PC-3 (cell line): ENCODE measurements around the gene MGA. TPM values are rescaled to one million over a fixed set of nuclear protein-coding genes. Genes with fewer than 3 reads are reported as not detected.

Experiments
- ATAC-seq: fragments of 200-7000 bp; cut with Tn5 transposase; 2 replicates; pipeline ENCODE4 v1.9.1; 2020; ENCODE audit warnings: mild to moderate bottlenecking, moderate library complexity
- BruUV-seq: library from RNA; stranded (reverse); fragments of 400-500 nt; replicated peaks from 2 replicates; lab custom pipeline; 2021; lab: Mats Ljungman, UMichigan
- CTCF ChIA-PET: fragments of 300-600 bp; sonication (Branson Sonifier 250); formaldehyde crosslinking; loops from one replicate; lab custom pipeline; 2022; ENCODE audit warnings: antibody characterized with exemption; lab: Charles Lee
- POLR2A ChIA-PET: fragments of 300-600 bp; sonication (Branson Sonifier 250); formaldehyde crosslinking; loops from one replicate; lab custom pipeline; 2022; ENCODE audit warnings: antibody characterized with exemption; ENCODE audit not compliant: unreplicated experiment; lab: Charles Lee
- DNase-seq: peaks from one replicate; pipeline ENCODE4 v3.0.0-alpha.2; 2015
- H2AFZ ChIP-seq: fragments of 300-600 bp; sonication (generic); 2 replicates; pipeline ENCODE4 v1.6.0; 2016; ENCODE audit warnings: antibody characterized with exemption, low read length
- H3F3A ChIP-seq: fragments of 300-600 bp; sonication (generic); one replicate; pipeline ENCODE4 v1.6.0; 2017; ENCODE audit warnings: antibody characterized with exemption, low read length, control low read depth, mild to moderate bottlenecking; ENCODE audit not compliant: unreplicated experiment
- H3K27ac ChIP-seq: fragments of 300-600 bp; sonication (generic); 2 replicates; pipeline ENCODE4 v1.5.1; 2016; ENCODE audit warnings: mild to moderate bottlenecking, low read length
- H3K27me3 ChIP-seq: fragments of 300-600 bp; sonication (generic); 2 replicates; pipeline ENCODE4 v1.6.1; 2016; ENCODE audit warnings: low read length, mixed read lengths
- H3K36me3 ChIP-seq: fragments of 300-600 bp; sonication (generic); 2 replicates; pipeline ENCODE4 v1.6.1; 2016; ENCODE audit warnings: low read depth, mixed run types, low read length, mixed read lengths
- H3K4me1 ChIP-seq: fragments of 300-600 bp; sonication (generic); 2 replicates; pipeline ENCODE4 v1.5.1; 2016; ENCODE audit warnings: low read length; ENCODE audit not compliant: insufficient read depth
- H3K4me2 ChIP-seq: fragments of 300-600 bp; sonication (generic); 2 replicates; pipeline ENCODE4 v1.6.0; 2016; ENCODE audit warnings: low read length
- H3K4me3 ChIP-seq: fragments of 300-600 bp; sonication (generic); 2 replicates; pipeline ENCODE4 v1.5.1; 2016; ENCODE audit warnings: mild to moderate bottlenecking, low read length, mixed read lengths
- H3K79me2 ChIP-seq: fragments of 300-600 bp; sonication (generic); 2 replicates; pipeline ENCODE4 v1.6.1; 2017; ENCODE audit warnings: low read length, mixed read lengths
- H3K9ac ChIP-seq: fragments of 300-600 bp; sonication (generic); 2 replicates; pipeline ENCODE4 v1.6.0; 2016; ENCODE audit warnings: mild to moderate bottlenecking, low read length
- H3K9me2 ChIP-seq: fragments of 300-600 bp; sonication (generic); replicated peaks from 2 replicates; pipeline ENCODE4 v1.6.1; 2016; ENCODE audit warnings: mixed run types, low read length, mixed read lengths
- H3K9me3 ChIP-seq: fragments of 300-600 bp; sonication (generic); 2 replicates; pipeline ENCODE4 v1.6.1; 2016; ENCODE audit warnings: low read length, mixed read lengths
- H4K20me1 ChIP-seq: fragments of 300-600 bp; sonication (generic); 2 replicates; pipeline ENCODE4 v1.6.1; 2016; ENCODE audit warnings: low read length, mixed read lengths
- EZH2 ChIP-seq: fragments of 300-600 bp; sonication (generic); IDR thresholded peaks from one replicate; pipeline ENCODE4 v1.6.1; 2017; ENCODE audit warnings: antibody characterized with exemption, mild to moderate bottlenecking, low read length; ENCODE audit not compliant: unreplicated experiment
- EZH2phosphoT487 ChIP-seq: fragments of 300-600 bp; sonication (generic); IDR thresholded peaks from 2 replicates; pipeline ENCODE4 v1.6.1; 2018; ENCODE audit warnings: mild to moderate bottlenecking, antibody characterized with exemption, low read length, borderline replicate concordance
- intact Hi-C: fragments of 100-400 bp; cut with micrococcal nuclease; formaldehyde crosslinking; loops from 2 replicates; pipeline ENCODE4 v1.9.0; 2023
- total RNA-seq: library from RNA; depleted of rRNA; stranded (reverse); fragments of >200 nt; gene quantifications from 2 replicates; pipeline ENCODE4 v1.2.3, GENCODE V29; 2014
- TF ChIP-seq, protein P1 (sequence below): fragments of 300-600 bp; sonication (generic); conservative IDR thresholded peaks from 2 replicates; pipeline ENCODE4 v1.5.1; 2017; ENCODE audit warnings: antibody characterized with exemption, low read depth, mild to moderate bottlenecking, low read length

The MGA gene
- total RNA-seq, 1 experiment from 2014 or later: 21.2 TPM

- Histone ChIP-seq H3K9me2 (no peaks in the 10 kb centered on the region), H3K36me3 (no peaks in the 10 kb centered on the region), H3F3A (no peaks in the 10 kb centered on the region), H3K4me1 (peaks cover 63% of the 10 kb centered on the region), H3K9ac (peak overlapping the region; percentile 74; the same call in 1 of the 2 replicates), H3K4me3 (peak overlapping the region; percentile 81), H4K20me1 (0 out of 2 replicates have a peak, but pooled peaks cover 4% of the 10 kb centered on the region), H3K27ac (0 out of 2 replicates have a peak overlapping the region, but pooled peaks have one; percentile 0), H3K27me3 (no peaks in the 10 kb centered on the region), H3K4me2 (peak overlapping the region; percentile 92), H2AFZ (no peak overlapping the region), H3K79me2 (peaks cover 57% of the 10 kb centered on the region), H3K9me3 (no peaks in the 10 kb centered on the region)
- no peak for DNase-seq
- TF ChIP-seq EZH2 (no peak), EZH2phosphoT487 (no peak)
- TF ChIP-seq, protein P1, sequence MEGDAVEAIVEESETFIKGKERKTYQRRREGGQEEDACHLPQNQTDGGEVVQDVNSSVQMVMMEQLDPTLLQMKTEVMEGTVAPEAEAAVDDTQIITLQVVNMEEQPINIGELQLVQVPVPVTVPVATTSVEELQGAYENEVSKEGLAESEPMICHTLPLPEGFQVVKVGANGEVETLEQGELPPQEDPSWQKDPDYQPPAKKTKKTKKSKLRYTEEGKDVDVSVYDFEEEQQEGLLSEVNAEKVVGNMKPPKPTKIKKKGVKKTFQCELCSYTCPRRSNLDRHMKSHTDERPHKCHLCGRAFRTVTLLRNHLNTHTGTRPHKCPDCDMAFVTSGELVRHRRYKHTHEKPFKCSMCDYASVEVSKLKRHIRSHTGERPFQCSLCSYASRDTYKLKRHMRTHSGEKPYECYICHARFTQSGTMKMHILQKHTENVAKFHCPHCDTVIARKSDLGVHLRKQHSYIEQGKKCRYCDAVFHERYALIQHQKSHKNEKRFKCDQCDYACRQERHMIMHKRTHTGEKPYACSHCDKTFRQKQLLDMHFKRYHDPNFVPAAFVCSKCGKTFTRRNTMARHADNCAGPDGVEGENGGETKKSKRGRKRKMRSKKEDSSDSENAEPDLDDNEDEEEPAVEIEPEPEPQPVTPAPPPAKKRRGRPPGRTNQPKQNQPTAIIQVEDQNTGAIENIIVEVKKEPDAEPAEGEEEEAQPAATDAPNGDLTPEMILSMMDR: no peak
- intact Hi-C loops: loop anchor here (2.0 kb wide), 2 partner anchors 15 to 27 kb away; no protein-coding TSS in a partner anchor
- ATAC-seq: no peak
- ChIA-PET POLR2A (no interaction called here), CTCF (no interaction called here)
- BruUV-seq: no TSS peak
Observed at GRCh38 chr15:41775651-41776050, 115.4 kb downstream of the MGA start.

DNA sequence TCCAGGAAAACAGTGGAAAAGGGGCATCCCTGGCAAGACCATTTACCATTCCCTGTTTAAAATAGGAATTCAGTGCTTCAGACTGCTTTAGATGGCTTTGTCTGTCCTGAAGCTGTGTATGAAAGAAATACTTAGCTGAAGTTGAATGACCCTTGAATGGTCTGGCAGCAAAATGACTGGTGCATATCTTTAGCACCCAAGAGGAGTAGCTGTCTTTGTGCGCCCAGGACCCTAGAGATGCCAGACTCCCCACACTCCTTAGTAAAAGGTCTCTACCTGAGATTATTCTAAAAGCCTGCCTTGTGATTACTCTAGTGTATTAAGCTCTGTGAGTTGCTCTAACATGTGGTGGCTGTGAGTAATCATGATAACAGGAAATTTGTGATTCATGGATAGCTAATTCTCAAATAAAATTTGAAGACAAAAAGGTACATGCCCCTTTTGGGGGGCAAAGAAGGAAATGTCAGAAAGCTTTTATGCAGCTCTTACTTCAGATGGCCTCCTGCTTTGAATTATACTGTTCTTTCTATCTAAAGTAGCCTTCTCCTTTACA, 117.3 kb downstream of the MGA start:
- H3K9me3 ChIP-seq: no peaks in the 10 kb centered on the region
- H3K4me2 ChIP-seq: peak overlapping the region; percentile 92
- H4K20me1 ChIP-seq: 0 out of 2 replicates have a peak, but pooled peaks cover 4% of the 10 kb centered on the region
- peak; percentile 17 for ATAC-seq
- H3K27ac ChIP-seq: peak overlapping the region; percentile 76
- intact Hi-C loops: no loop called here
- peak overlapping the region; percentile 42 for H3K9ac ChIP-seq
- H3K36me3 ChIP-seq: no peaks in the 10 kb centered on the region
- DNase-seq: peak; percentile 76
- ChIA-PET CTCF (interaction anchor here (0.6 to 0.8 kb wide), 4 partner anchors 79 to 249 kb away, joined by 3 to 6 read pairs (median 4); no protein-coding TSS in a partner anchor), POLR2A (interaction anchor here (0.6 kb wide), 2 partner anchors 96 to 158 kb away, joined by 3 read pairs; no protein-coding TSS in a partner anchor)
- H3K4me3 ChIP-seq: peak overlapping the region; percentile 81
- H3K9me2 ChIP-seq: no peaks in the 10 kb centered on the region
- no peaks in the 10 kb centered on the region for H3F3A ChIP-seq
- no peaks in the 10 kb centered on the region for H3K27me3 ChIP-seq
- H2AFZ ChIP-seq: no peak overlapping the region
- peaks cover 63% of the 10 kb centered on the region for H3K4me1 ChIP-seq
- H3K79me2 ChIP-seq: peaks cover 73% of the 10 kb centered on the region
- no TSS peak for BruUV-seq
- TF ChIP-seq EZH2phosphoT487: no peak
- TF ChIP-seq, protein P1: no peak
- no peak for TF ChIP-seq EZH2

- Histone ChIP-seq H3K9me2 (no peaks in the 10 kb centered on the region), H3K27me3 (no peaks in the 10 kb centered on the region), H3K9me3 (no peaks in the 10 kb centered on the region), H2AFZ (no peak overlapping the region), H4K20me1 (0 out of 2 replicates have a peak, but pooled peaks cover 4% of the 10 kb centered on the region), H3K79me2 (peaks cover 84% of the 10 kb centered on the region), H3K9ac (no peak overlapping the region), H3K36me3 (no peaks in the 10 kb centered on the region), H3K4me3 (peak overlapping the region; percentile 81; the same call in 1 of the 2 replicates), H3K4me1 (peaks cover 56% of the 10 kb centered on the region), H3K27ac (no peak overlapping the region), H3K4me2 (peak overlapping the region; percentile 92), H3F3A (no peaks in the 10 kb centered on the region)
- POLR2A ChIA-PET: no interaction called here
- no TSS peak for BruUV-seq
- intact Hi-C loops: no loop called here
- DNase-seq: no peak
- CTCF ChIA-PET: interaction anchor here (0.8 kb wide), 1 partner anchor 117 kb away, joined by 5 read pairs; no protein-coding TSS in a partner anchor
- TF ChIP-seq, protein P1: no peak
- TF ChIP-seq EZH2 (no peak), EZH2phosphoT487 (no peak)
- ATAC-seq: no peak
Observed at GRCh38 chr15:41778521-41778920, 118.3 kb downstream of the MGA start.
